OCI-LY7 (cell line): ENCODE results near the gene TRIM58. TPM values are rescaled to one million over a fixed set of nuclear protein-coding genes. Genes with fewer than 3 reads are reported as not detected.

Experiments used
- BruUV-seq: library from RNA; stranded (reverse); fragments of 400-500 nt; replicated peaks from 2 replicates; lab custom pipeline; 2021; lab: Mats Ljungman, UMichigan
- CTCF ChIA-PET: fragments of 300-600 bp; sonication (Branson Sonifier 250); formaldehyde crosslinking; loops from one replicate; lab custom pipeline; 2022; ENCODE audit warnings: antibody characterized with exemption; ENCODE audit not compliant: unreplicated experiment; lab: Charles Lee
- POLR2A ChIA-PET: fragments of 300-600 bp; sonication (Branson Sonifier 250); formaldehyde crosslinking; loops from one replicate; lab custom pipeline; 2022; ENCODE audit warnings: antibody characterized with exemption; lab: Charles Lee
- DNase-seq: peaks from one replicate; pipeline ENCODE4 v3.0.0-alpha.2; 2015; ENCODE audit warnings: low spot score
- H2AFZ ChIP-seq: fragments of 200-600 bp; sonication (generic), shearing (Covaris generic); 2 replicates; pipeline ENCODE4 v1.6.1; 2014; ENCODE audit warnings: mild to moderate bottlenecking, antibody characterized with exemption, low read length, moderate library complexity
- H3K27ac ChIP-seq: fragments of 200-600 bp; sonication (generic); 2 replicates; pipeline ENCODE4 v1.5.1; 2014; ENCODE audit warnings: mixed run types, low read depth, mild to moderate bottlenecking, moderate library complexity, low read length, inconsistent platforms; ENCODE audit not compliant: poor library complexity, severe bottlenecking
- H3K36me3 ChIP-seq: fragments of 200-600 bp; sonication (generic); 2 replicates; pipeline ENCODE4 v1.6.1; 2014; ENCODE audit warnings: mild to moderate bottlenecking, antibody characterized with exemption, low read length, moderate library complexity, mixed read lengths; ENCODE audit not compliant: insufficient read depth
- H3K4me1 ChIP-seq: fragments of 200-600 bp; sonication (generic); 2 replicates; pipeline ENCODE4 v1.5.1; 2014; ENCODE audit warnings: mild to moderate bottlenecking, low read length; ENCODE audit not compliant: insufficient read depth, poor library complexity, severe bottlenecking
- H3K4me2 ChIP-seq: fragments of 200-600 bp; sonication (generic); 2 replicates; pipeline ENCODE4 v1.6.1; 2014; ENCODE audit warnings: mild to moderate bottlenecking, low read length
- H3K4me3 ChIP-seq: fragments of 200-600 bp; sonication (generic); 2 replicates; pipeline ENCODE4 v1.5.1; 2014; ENCODE audit warnings: mild to moderate bottlenecking, low read depth, low read length; ENCODE audit not compliant: poor library complexity, severe bottlenecking
- H3K79me2 ChIP-seq: fragments of 200-600 bp; sonication (generic); 2 replicates; pipeline ENCODE4 v1.6.1; 2016; ENCODE audit warnings: low read depth, mild to moderate bottlenecking, low read length, moderate library complexity, mixed read lengths; ENCODE audit not compliant: insufficient read depth
- H3K9me2 ChIP-seq: fragments of 200-600 bp; sonication (generic); 2 replicates; pipeline ENCODE4 v1.6.1; 2016; ENCODE audit warnings: mild to moderate bottlenecking, low read length, mixed read lengths; ENCODE audit not compliant: insufficient read depth
- H3K9me3 ChIP-seq: fragments of 200-600 bp; sonication (generic); 2 replicates; pipeline ENCODE4 v1.6.1; 2014; ENCODE audit warnings: mild to moderate bottlenecking, mixed run types, low read length, mixed read lengths
- H4K20me1 ChIP-seq: fragments of 200-600 bp; sonication (generic); 2 replicates; pipeline ENCODE4 v1.6.1; 2014; ENCODE audit warnings: mild to moderate bottlenecking, antibody characterized with exemption, low read length, moderate library complexity, mixed read lengths; ENCODE audit not compliant: insufficient read depth
- CTCF ChIP-seq: fragments of 200-600 bp; sonication (generic); conservative IDR thresholded peaks from 2 replicates; pipeline ENCODE4 v1.5.1; 2014; ENCODE audit warnings: mild to moderate bottlenecking, antibody characterized with exemption, low read length, moderate library complexity, mixed read lengths
- EZH2phosphoT487 ChIP-seq: fragments of 200-600 bp; sonication (generic); IDR thresholded peaks from 2 replicates; pipeline ENCODE4 v1.6.1; 2018; ENCODE audit warnings: low read depth, borderline replicate concordance, mild to moderate bottlenecking, mixed run types, antibody characterized with exemption, low read length, moderate library complexity, mixed read lengths
- intact Hi-C: fragments of 100-400 bp; cut with micrococcal nuclease; formaldehyde crosslinking; loops from one replicate; pipeline ENCODE4 v1.10.0; 2022; ENCODE audit not compliant: unreplicated experiment
- total RNA-seq, 2 experiments: library from RNA; depleted of rRNA in 1 of 2; stranded (reverse); fragments of >200 nt in 1 of 2; shearing (Covaris generic) in 1 of 2; gene quantifications; 2 replicates each; pipeline ENCODE4 v1.2.3, GENCODE V29; 2014 to 2022

The TRIM58 gene
- total RNA-seq, 2 experiments from 2014 or later, result not detected

- H3K4me1 ChIP-seq, result no peaks in the 10 kb centered on the region
- no peak overlapping the region for H3K4me2 ChIP-seq
- no peak overlapping the region for H2AFZ ChIP-seq
- no peaks in the 10 kb centered on the region for H3K79me2 ChIP-seq
- no peaks in the 10 kb centered on the region for H3K9me3 ChIP-seq
- TF ChIP-seq CTCF, result no peak
- TF ChIP-seq EZH2phosphoT487, result no peak
- no TSS peak for BruUV-seq
- no peaks in the 10 kb centered on the region for H3K36me3 ChIP-seq
- no peaks in the 10 kb centered on the region for H3K9me2 ChIP-seq
- no peak overlapping the region for H3K4me3 ChIP-seq
- H3K27ac ChIP-seq, result no peak overlapping the region
- intact Hi-C loops, result no loop called here
- H4K20me1 ChIP-seq, result no peaks in the 10 kb centered on the region
- POLR2A ChIA-PET, result no interaction called here
- DNase-seq, result no peak
- CTCF ChIA-PET, result no interaction called here
These were observed 27.3 kb upstream of the TRIM58 start for GRCh38 chr1:247829656-247830055.

DNA sequence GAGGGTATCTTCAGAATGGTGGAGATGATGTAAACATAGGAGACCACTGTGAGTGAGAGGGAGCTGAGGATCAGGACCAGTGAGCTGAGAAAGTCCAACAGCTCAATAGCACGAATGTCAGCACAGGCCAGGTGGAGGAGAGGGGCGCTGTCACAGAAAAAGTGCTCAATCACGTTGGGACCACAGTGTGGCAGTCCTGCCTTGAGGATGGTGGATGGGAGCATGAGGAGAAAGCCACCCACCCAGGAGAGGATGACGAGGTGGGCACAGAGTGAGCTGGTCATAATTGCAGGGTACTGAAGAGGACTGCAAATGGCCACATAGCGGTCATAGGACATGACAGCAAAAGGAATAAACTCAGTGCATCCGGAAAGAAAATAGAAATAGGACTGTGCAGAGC lies 23.4 kb upstream of the TRIM58 start:
- intact Hi-C loops, result no loop called here
- H3K4me1 ChIP-seq, result no peaks in the 10 kb centered on the region
- H3K9me3 ChIP-seq, result no peaks in the 10 kb centered on the region
- H4K20me1 ChIP-seq, result no peaks in the 10 kb centered on the region
- H3K9me2 ChIP-seq, result no peaks in the 10 kb centered on the region
- H3K27ac ChIP-seq, result no peak overlapping the region
- no peak overlapping the region for H3K4me3 ChIP-seq
- no peaks in the 10 kb centered on the region for H3K36me3 ChIP-seq
- H2AFZ ChIP-seq, result no peak overlapping the region
- ChIA-PET CTCF (no interaction called here), POLR2A (no interaction called here)
- BruUV-seq, result no TSS peak
- H3K4me2 ChIP-seq, result no peak overlapping the region
- no peak for DNase-seq
- H3K79me2 ChIP-seq, result no peaks in the 10 kb centered on the region
- TF ChIP-seq CTCF (no peak), EZH2phosphoT487 (no peak)

DNA sequence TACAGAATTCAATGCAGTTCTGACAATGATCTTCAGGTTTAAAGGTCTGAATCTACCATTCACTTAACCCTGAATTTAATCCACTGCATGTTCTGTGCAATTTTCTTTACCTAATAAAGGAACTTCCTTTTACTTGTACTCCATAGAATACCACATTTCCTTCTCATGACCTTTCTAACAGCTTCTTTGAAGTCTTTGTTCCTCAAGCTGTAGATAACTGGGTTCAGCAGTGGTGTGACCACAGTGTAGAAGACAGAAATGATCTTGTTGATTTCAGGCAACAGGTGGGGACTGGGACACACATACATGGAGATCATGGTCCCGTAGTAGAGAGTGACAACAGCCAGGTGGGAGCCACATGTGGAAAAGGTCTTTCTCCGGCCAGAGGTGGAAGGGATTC lies 16.2 kb upstream of the TRIM58 start:
- no peaks in the 10 kb centered on the region for H4K20me1 ChIP-seq
- intact Hi-C loops, result no loop called here
- TF ChIP-seq CTCF (no peak), EZH2phosphoT487 (no peak)

More for the DNA sequence above, 16.2 kb upstream of the TRIM58 start:
- no TSS peak for BruUV-seq
- H3K9me3 ChIP-seq, result no peaks in the 10 kb centered on the region
- H3K27ac ChIP-seq, result no peak overlapping the region
- no peaks in the 10 kb centered on the region for H3K79me2 ChIP-seq
- H3K4me3 ChIP-seq, result no peak overlapping the region
- ChIA-PET CTCF (no interaction called here), POLR2A (interaction anchor here (0.5 kb wide), 1 partner anchor 16 kb away, joined by 3 read pairs; no protein-coding TSS in a partner anchor)
- no peaks in the 10 kb centered on the region for H3K36me3 ChIP-seq
- no peak for DNase-seq
- H3K4me2 ChIP-seq, result no peak overlapping the region
- no peak overlapping the region for H2AFZ ChIP-seq
- H3K9me2 ChIP-seq, result no peaks in the 10 kb centered on the region
- no peaks in the 10 kb centered on the region for H3K4me1 ChIP-seq
